Kidney (tissue), 14 donors: ENCODE data around the gene RTP1. TPM values are rescaled to one million over a fixed set of nuclear protein-coding genes. Genes with fewer than 3 reads are reported as not detected.

Experiments
- DNase-seq, 5 donors: peaks; one replicate each; pipeline ENCODE4 v3.0.0-alpha.2; 2013 to 2020
- FAIRE-seq: peaks from 2 replicates; lab custom pipeline; 2012; peaks lifted over from hg19 to GRCh38; lab: Jason Lieb, UNC
- H3K27ac ChIP-seq, 2 donors: one replicate each; pipeline ENCODE4 v1.7.0; 2013; ENCODE audit warnings: low read depth in 2 of 2, low read length in 2 of 2, inconsistent platforms in 1 of 2
- H3K27me3 ChIP-seq: one replicate; pipeline ENCODE4 v1.7.1; 2013; ENCODE audit warnings: low read length, inconsistent platforms; ENCODE audit not compliant: control insufficient read depth, insufficient read depth
- H3K36me3 ChIP-seq, 3 donors: one replicate each; pipeline versions ENCODE4 v1.7.0 to v1.7.1; 2013; ENCODE audit warnings: low read length in 3 of 3, control low read depth in 1 of 3, inconsistent platforms in 1 of 3; ENCODE audit not compliant: insufficient read depth in 3 of 3, control insufficient read depth in 2 of 3
- H3K4me1 ChIP-seq, 3 donors: one replicate each; pipeline versions ENCODE4 v1.7.0 to v1.7.1; 2013; ENCODE audit warnings: low read length in 3 of 3, inconsistent platforms in 1 of 3, low read depth in 1 of 3; ENCODE audit not compliant: control insufficient read depth in 2 of 3, insufficient read depth in 2 of 3
- H3K4me3 ChIP-seq, 3 donors: one replicate each; pipeline versions ENCODE4 v1.7.0 to v1.8.1; 2013; ENCODE audit warnings: low read length in 3 of 3, control low read depth in 1 of 3, inconsistent platforms in 1 of 3
- H3K9ac ChIP-seq, 3 donors: one replicate each; pipeline versions ENCODE4 v1.7.0 to v1.7.1; 2013; ENCODE audit warnings: low read length in 3 of 3, control low read depth in 1 of 3, inconsistent platforms in 1 of 3
- H3K9me3 ChIP-seq, 3 donors: one replicate each; pipeline versions ENCODE4 v1.7.0 to v1.7.1; 2013; ENCODE audit warnings: low read length in 3 of 3, control low read depth in 1 of 3, inconsistent platforms in 1 of 3; ENCODE audit not compliant: control insufficient read depth in 2 of 3, insufficient read depth in 1 of 3
- intact Hi-C: fragments of 100-400 bp; cut with DNase I; formaldehyde crosslinking; loops from one replicate; pipeline ENCODE4 v1.11.1; 2022
- polyA plus RNA-seq: library from polyadenylated mRNA; stranded (reverse); fragments of 350-450 nt; fragmentation: Illumina TruSeq; extraction: RNeasy Lipid Tissue Mini Kit (QIAGEN cat#74804); gene quantifications from one replicate; pipeline ENCODE4 v1.2.3, GENCODE V29; 2014; ENCODE audit warnings: low read depth, low replicate concordance; ENCODE audit not compliant: insufficient read depth
- total RNA-seq: library from RNA; stranded (reverse); fragmentation: NEBNext Ultra II Directional; extraction: Animal tissue kit (Norgen Biotek cat#: 25700); gene quantifications from one replicate; pipeline ENCODE4 v1.2.1, GENCODE V29; 2021
- TF ChIP-seq, protein P1 (sequence below): IDR thresholded peaks from 3 replicates; pipeline ENCODE4 v1.5.1; 2012; ENCODE audit warnings: mild to moderate bottlenecking, moderate library complexity, borderline replicate concordance; ENCODE audit not compliant: insufficient read depth; ENCODE audit errors: extremely low read depth
- donor health status: control.
- donor health status: control.
- donor health status: control.
- donor health status: control.
- donor health status: control.
- donor health status: DM: yes; HTN: yes; CAD: no.
- donor health status: Normal renal cell carcinoma (clear cell type).

RTP1 gene
- total and polyA plus RNA-seq, 2 donors from 2014 or later, result not detected

DNA sequence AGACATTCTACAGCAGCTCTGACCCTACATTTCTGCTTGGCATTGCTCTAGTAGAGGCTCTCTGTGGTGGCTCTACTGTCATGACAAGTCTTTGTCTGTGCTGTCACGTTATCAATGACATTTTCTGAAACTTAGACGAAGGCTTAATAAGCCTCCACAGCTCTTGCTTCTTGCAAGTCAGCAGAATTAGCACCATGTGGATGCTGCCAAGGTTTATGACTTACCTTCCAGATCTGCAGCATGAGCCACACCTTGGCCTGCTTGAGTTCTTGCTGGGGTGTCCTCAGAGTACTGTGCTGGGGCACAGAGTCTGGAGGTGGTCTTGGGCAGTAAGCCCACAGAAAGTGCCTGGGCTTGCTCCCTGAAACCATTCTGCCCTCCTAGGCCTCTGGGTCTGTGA is 9.8 kb downstream of the RTP1 start:
- Histone ChIP-seq H3K4me1 (peaks cover 0 to 5% (median 2%) of the 10 kb centered on the region in 3 donors), H3K9ac (no peak overlapping the region), H3K4me3 (no peak overlapping the region), H3K36me3 (no peaks in the 10 kb centered on the region), H3K27me3 (no peaks in the 10 kb centered on the region), H3K9me3 (no peaks in the 10 kb centered on the region), H3K27ac (no peak overlapping the region)
- no peak for DNase-seq
- intact Hi-C loops, result no loop called here
- TF ChIP-seq, protein P1, sequence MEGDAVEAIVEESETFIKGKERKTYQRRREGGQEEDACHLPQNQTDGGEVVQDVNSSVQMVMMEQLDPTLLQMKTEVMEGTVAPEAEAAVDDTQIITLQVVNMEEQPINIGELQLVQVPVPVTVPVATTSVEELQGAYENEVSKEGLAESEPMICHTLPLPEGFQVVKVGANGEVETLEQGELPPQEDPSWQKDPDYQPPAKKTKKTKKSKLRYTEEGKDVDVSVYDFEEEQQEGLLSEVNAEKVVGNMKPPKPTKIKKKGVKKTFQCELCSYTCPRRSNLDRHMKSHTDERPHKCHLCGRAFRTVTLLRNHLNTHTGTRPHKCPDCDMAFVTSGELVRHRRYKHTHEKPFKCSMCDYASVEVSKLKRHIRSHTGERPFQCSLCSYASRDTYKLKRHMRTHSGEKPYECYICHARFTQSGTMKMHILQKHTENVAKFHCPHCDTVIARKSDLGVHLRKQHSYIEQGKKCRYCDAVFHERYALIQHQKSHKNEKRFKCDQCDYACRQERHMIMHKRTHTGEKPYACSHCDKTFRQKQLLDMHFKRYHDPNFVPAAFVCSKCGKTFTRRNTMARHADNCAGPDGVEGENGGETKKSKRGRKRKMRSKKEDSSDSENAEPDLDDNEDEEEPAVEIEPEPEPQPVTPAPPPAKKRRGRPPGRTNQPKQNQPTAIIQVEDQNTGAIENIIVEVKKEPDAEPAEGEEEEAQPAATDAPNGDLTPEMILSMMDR, result no peak
- no peak for FAIRE-seq

DNA sequence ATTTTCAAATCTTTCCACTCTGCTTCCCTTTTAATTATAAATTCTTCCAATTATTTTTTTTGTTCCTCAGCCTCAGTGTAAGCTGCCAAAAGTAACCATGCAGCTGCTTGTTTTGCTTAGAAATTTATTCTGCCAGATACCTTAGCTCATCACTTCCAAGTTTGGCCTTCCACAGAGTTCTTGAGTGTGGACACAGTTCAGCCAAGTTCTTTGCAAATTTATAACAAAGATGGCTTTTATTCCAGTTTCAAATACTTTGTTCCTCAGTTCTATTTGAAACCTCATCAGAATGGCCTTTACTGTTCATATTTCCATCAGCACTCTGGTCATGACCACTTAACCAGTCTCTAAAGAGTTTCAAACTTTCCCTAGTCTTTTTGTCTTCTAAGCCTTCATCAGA is 10.3 kb downstream of the RTP1 start:
- no peak for FAIRE-seq
- H3K27ac ChIP-seq, result no peak overlapping the region
- intact Hi-C loops, result no loop called here

DNA sequence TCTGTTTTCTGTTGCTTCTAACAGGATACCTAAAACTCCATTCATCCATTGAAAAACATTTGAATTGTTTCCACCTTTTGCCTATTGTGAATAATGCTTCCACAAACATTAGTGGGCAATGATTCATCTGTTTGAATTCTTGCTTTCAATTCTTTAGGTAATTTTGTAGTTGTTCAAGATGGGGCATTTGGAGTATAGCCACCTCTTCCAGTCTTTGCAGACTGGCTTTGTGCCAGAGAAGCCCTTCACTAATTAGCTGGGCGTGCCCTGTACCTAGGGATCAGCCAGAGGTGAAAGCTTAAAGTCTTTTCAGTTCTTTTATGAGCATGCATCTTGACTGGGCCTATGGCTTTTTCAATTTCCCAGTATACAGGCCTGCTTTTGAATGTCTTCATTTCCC is 10.9 kb downstream of the RTP1 start:
- H3K27ac ChIP-seq, result no peak overlapping the region
- H3K27me3 ChIP-seq, result no peaks in the 10 kb centered on the region
- intact Hi-C loops, result no loop called here
- peaks cover 0 to 5% (median 2%) of the 10 kb centered on the region in 3 donors for H3K4me1 ChIP-seq
- H3K36me3 ChIP-seq, result no peaks in the 10 kb centered on the region
- TF ChIP-seq, protein P1, result no peak
- no peaks in the 10 kb centered on the region for H3K9me3 ChIP-seq
- FAIRE-seq (no peak), DNase-seq (no peak)
- H3K9ac ChIP-seq, result no peak overlapping the region
- no peak overlapping the region for H3K4me3 ChIP-seq

More for the DNA sequence above, 10.3 kb downstream of the RTP1 start:
- TF ChIP-seq, protein P1, result no peak
- Histone ChIP-seq H3K27me3 (no peaks in the 10 kb centered on the region), H3K4me3 (no peak overlapping the region), H3K9ac (no peak overlapping the region), H3K36me3 (no peaks in the 10 kb centered on the region), H3K9me3 (no peaks in the 10 kb centered on the region), H3K4me1 (peaks cover 0 to 5% (median 2%) of the 10 kb centered on the region in 3 donors)
- no peak for DNase-seq

DNA sequence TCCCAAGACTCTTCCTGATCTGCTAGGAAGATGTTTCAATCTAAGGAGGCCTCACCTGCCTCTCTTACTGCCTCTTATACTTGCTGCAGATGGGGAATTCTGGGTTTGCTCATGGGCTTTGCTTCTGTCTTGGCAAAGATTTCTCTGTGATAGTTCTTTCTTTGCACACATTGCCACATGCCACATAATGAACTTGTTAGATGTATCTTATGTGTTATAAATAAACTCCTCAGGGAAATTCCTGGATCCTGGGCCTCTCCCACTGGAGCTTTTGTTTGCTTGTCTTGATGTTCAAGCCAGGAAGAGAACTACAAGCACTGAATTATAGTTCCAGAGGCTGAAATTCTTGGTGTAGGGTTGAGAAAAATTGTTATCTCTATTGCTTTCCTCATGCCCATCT is 12.2 kb downstream of the RTP1 start:
- Histone ChIP-seq H3K27ac (no peak overlapping the region), H3K9me3 (no peaks in the 10 kb centered on the region), H3K36me3 (no peaks in the 10 kb centered on the region), H3K9ac (no peak overlapping the region), H3K4me1 (peaks cover 0 to 5% (median 2%) of the 10 kb centered on the region in 3 donors), H3K4me3 (no peak overlapping the region), H3K27me3 (no peaks in the 10 kb centered on the region)
- intact Hi-C loops, result no loop called here
- TF ChIP-seq, protein P1, result no peak
- no peak for FAIRE-seq
- no peak for DNase-seq
